ENCODE measurements around the gene SLC39A8.

- TF ChIP-seq CTCF (IDR thresholded peaks at IDR 0.05) (no peak), EZH2 (IDR thresholded peaks at IDR 0.05) (no peak), EZH2phosphoT487 (IDR thresholded peaks at IDR 0.05) (no peak)
These were observed 10.5 kb upstream of the SLC39A8 start for GRCh38 chr4:102355748-102356147.

Measured in neural progenitor cell (in vitro differentiated cells).